ENCODE results near the gene COQ6. TPM values are rescaled to one million over a fixed set of nuclear protein-coding genes. Genes with fewer than 3 reads are reported as not detected.

COQ6 gene
- polyA plus RNA-seq, 1 donor from 2014 or later = 82.3 TPM

DNA sequence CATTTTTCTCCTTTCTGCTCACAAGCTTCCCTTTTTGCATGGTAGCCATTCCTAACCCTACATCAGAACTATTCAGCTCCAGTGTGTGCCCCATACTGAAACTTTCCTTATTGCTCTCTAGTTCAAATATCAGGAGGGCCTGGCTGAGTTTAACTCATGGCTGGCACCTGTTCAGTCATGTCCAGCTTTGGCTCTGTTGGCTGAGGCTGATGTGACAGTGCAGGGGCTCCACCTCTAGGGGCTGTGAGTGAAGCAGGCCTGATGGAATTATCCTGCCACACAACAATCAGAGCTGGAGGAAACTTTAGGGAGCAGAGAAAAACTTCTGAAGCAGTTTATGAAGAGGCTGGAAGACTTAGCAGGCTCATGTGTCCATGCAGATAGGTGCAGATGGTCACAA, 8.5 kb downstream of the COQ6 start:
- no peak overlapping the region for H3K4me2 ChIP-seq (ENCODE audit: low read length)
- H3K9ac ChIP-seq (ENCODE audit: low read length) = no peak overlapping the region
- H4K20me1 ChIP-seq (ENCODE audit: insufficient read depth) = no peaks in the 10 kb centered on the region
- H3K9me2 ChIP-seq (ENCODE audit: insufficient read depth, low read length) = no peaks in the 10 kb centered on the region
- H3K9me3 ChIP-seq (ENCODE audit: low read length) = no peaks in the 10 kb centered on the region
- H3K36me3 ChIP-seq (ENCODE audit: insufficient read depth, low read length) = no peaks in the 10 kb centered on the region
- no peak overlapping the region for H3K4me3 ChIP-seq (ENCODE audit: low read length)
- no peak for TF ChIP-seq POLR2AphosphoS5 (IDR thresholded peaks at IDR 0.05)
- TF ChIP-seq, protein P1, sequence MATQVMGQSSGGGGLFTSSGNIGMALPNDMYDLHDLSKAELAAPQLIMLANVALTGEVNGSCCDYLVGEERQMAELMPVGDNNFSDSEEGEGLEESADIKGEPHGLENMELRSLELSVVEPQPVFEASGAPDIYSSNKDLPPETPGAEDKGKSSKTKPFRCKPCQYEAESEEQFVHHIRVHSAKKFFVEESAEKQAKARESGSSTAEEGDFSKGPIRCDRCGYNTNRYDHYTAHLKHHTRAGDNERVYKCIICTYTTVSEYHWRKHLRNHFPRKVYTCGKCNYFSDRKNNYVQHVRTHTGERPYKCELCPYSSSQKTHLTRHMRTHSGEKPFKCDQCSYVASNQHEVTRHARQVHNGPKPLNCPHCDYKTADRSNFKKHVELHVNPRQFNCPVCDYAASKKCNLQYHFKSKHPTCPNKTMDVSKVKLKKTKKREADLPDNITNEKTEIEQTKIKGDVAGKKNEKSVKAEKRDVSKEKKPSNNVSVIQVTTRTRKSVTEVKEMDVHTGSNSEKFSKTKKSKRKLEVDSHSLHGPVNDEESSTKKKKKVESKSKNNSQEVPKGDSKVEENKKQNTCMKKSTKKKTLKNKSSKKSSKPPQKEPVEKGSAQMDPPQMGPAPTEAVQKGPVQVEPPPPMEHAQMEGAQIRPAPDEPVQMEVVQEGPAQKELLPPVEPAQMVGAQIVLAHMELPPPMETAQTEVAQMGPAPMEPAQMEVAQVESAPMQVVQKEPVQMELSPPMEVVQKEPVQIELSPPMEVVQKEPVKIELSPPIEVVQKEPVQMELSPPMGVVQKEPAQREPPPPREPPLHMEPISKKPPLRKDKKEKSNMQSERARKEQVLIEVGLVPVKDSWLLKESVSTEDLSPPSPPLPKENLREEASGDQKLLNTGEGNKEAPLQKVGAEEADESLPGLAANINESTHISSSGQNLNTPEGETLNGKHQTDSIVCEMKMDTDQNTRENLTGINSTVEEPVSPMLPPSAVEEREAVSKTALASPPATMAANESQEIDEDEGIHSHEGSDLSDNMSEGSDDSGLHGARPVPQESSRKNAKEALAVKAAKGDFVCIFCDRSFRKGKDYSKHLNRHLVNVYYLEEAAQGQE (IDR thresholded peaks at IDR 0.05; ENCODE audit: borderline replicate concordance) = no peak
- TF ChIP-seq, protein P2, sequence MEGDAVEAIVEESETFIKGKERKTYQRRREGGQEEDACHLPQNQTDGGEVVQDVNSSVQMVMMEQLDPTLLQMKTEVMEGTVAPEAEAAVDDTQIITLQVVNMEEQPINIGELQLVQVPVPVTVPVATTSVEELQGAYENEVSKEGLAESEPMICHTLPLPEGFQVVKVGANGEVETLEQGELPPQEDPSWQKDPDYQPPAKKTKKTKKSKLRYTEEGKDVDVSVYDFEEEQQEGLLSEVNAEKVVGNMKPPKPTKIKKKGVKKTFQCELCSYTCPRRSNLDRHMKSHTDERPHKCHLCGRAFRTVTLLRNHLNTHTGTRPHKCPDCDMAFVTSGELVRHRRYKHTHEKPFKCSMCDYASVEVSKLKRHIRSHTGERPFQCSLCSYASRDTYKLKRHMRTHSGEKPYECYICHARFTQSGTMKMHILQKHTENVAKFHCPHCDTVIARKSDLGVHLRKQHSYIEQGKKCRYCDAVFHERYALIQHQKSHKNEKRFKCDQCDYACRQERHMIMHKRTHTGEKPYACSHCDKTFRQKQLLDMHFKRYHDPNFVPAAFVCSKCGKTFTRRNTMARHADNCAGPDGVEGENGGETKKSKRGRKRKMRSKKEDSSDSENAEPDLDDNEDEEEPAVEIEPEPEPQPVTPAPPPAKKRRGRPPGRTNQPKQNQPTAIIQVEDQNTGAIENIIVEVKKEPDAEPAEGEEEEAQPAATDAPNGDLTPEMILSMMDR (IDR thresholded peaks at IDR 0.05; ENCODE audit: poor library complexity, severe bottlenecking) = no peak
- no peak overlapping the region for H3K27ac ChIP-seq (ENCODE audit: low read length)
- H3F3A ChIP-seq (ENCODE audit: insufficient read depth, low read length, poor library complexity, severe bottlenecking) = no peaks in the 10 kb centered on the region
- no peaks in the 10 kb centered on the region for H3K27me3 ChIP-seq (ENCODE audit: insufficient read depth, low read depth, low read length)
- no peaks in the 10 kb centered on the region for H3K79me2 ChIP-seq (replicated peaks; ENCODE audit: insufficient read depth, low read length)
- H2AFZ ChIP-seq (ENCODE audit: low read depth, low read length) = no peak overlapping the region

DNA sequence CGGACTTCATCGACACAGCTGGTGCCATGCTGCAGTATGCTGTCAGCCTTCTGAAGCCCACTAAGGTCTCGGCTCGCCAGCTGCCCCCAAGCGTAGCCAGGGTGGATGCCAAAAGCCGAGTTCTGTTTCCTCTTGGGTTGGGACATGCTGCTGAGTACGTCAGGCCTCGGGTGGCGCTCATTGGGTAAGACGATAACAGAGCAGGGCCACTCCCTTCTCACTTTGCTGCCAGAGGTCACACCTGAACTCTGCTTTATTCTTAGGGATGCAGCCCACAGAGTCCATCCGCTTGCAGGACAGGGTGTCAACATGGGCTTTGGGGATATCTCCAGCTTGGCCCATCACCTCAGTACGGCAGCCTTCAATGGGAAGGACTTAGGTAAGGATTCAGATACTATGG, 11.1 kb downstream of the COQ6 start:
- Histone ChIP-seq H3K27me3 (ENCODE audit: insufficient read depth, low read depth, low read length) (no peaks in the 10 kb centered on the region), H3F3A (ENCODE audit: insufficient read depth, low read length, poor library complexity, severe bottlenecking) (no peaks in the 10 kb centered on the region), H3K4me2 (ENCODE audit: low read length) (no peak overlapping the region), H2AFZ (ENCODE audit: low read depth, low read length) (no peak overlapping the region), H3K4me3 (ENCODE audit: low read length) (no peak overlapping the region), H3K27ac (ENCODE audit: low read length) (no peak overlapping the region), H3K79me2 (replicated peaks; ENCODE audit: insufficient read depth, low read length) (no peaks in the 10 kb centered on the region), H3K9ac (ENCODE audit: low read length) (no peak overlapping the region), H3K9me2 (ENCODE audit: insufficient read depth, low read length) (no peaks in the 10 kb centered on the region), H3K9me3 (ENCODE audit: low read length) (no peaks in the 10 kb centered on the region), H3K36me3 (ENCODE audit: insufficient read depth, low read length) (no peaks in the 10 kb centered on the region), H4K20me1 (ENCODE audit: insufficient read depth) (no peaks in the 10 kb centered on the region)
- no peak for TF ChIP-seq EP300 (conservative IDR thresholded peaks at IDR 0.05; ENCODE audit: poor library complexity, severe bottlenecking)
- TF ChIP-seq POLR2AphosphoS5 (IDR thresholded peaks at IDR 0.05) = no peak
- no peak for TF ChIP-seq TAF1 (IDR thresholded peaks at IDR 0.05; ENCODE audit: low read depth)
- no peak for TF ChIP-seq EZH2 (IDR thresholded peaks at IDR 0.05; ENCODE audit: borderline replicate concordance, insufficient read depth, low read length, poor library complexity, severe bottlenecking)
- no peak for TF ChIP-seq RAD21 (conservative IDR thresholded peaks at IDR 0.05)
- TF ChIP-seq, protein P2 (IDR thresholded peaks at IDR 0.05; ENCODE audit: poor library complexity, severe bottlenecking) = no peak
- no peak for TF ChIP-seq SMC3 (conservative IDR thresholded peaks at IDR 0.05; ENCODE audit: poor library complexity)
- no peak for TF ChIP-seq MXI1 (conservative IDR thresholded peaks at IDR 0.05; ENCODE audit: poor library complexity, severe bottlenecking)
- TF ChIP-seq, protein P1 (IDR thresholded peaks at IDR 0.05; ENCODE audit: borderline replicate concordance) = no peak

All from neural cell (in vitro differentiated cells).